Adrenal gland (tissue), 12 donors: ENCODE results near the gene MINDY4. TPM values are rescaled to one million over a fixed set of nuclear protein-coding genes. Genes with fewer than 3 reads are reported as not detected.
A peak's percentile ranks its signal among the peaks of the same experiment; 100 is the strongest.

ENCODE experiments used
- DNase-seq, 7 donors: peaks; one replicate each; pipeline ENCODE4 v3.0.0-alpha.2; 2019 to 2020
- H3K27ac ChIP-seq, 5 donors: fragments of 200-600 bp; sonication (generic) in 4 of 5; 1 replicate in 3 of 5; 2 replicates in 2 of 5; pipeline versions ENCODE4 v1.5.1 to v1.8.0; 2016 to 2020; ENCODE audit warnings: mild to moderate bottlenecking in 1 of 5
- H3K27me3 ChIP-seq: fragments of 200-600 bp; 2 replicates; pipeline ENCODE4 v1.8.0; 2021
- H3K36me3 ChIP-seq, 2 donors: fragments of 200-600 bp; replicated peaks in 1 of 2; 1 replicate in 1 of 2; 2 replicates in 1 of 2; pipeline versions ENCODE4 v1.5.1 to v1.8.0; 2018 to 2022
- H3K4me1 ChIP-seq, 2 donors: fragments of 200-600 bp; replicated peaks in 1 of 2; 1 replicate in 1 of 2; 2 replicates in 1 of 2; pipeline versions ENCODE4 v1.5.1 to v1.8.0; 2018 to 2021
- H3K4me3 ChIP-seq, 4 donors: fragments of 200-600 bp; sonication (generic) in 3 of 4; one replicate each; pipeline ENCODE4 v1.5.1; 2016 to 2018
- H3K9me3 ChIP-seq, 3 donors: fragments of 200-600 bp; sonication (generic) in 1 of 3; replicated peaks in 1 of 3; 1 replicate in 2 of 3; 2 replicates in 1 of 3; pipeline versions ENCODE4 v1.5.1 to v1.8.0; 2016 to 2021
- CTCF ChIP-seq, 6 experiments: fragments of 450-650 bp in 4 of 6; fragments of 200-600 bp in 2 of 6; sonication (generic) in 1 of 6; IDR thresholded peaks; 1 replicate in 5 of 6; 2 replicates in 1 of 6; pipeline versions ENCODE4 v1.5.1 to v1.8.0; 2016 to 2021; ENCODE audit warnings: antibody characterized with exemption in 6 of 6, mild to moderate bottlenecking in 2 of 6, moderate library complexity in 1 of 6
- POLR2A ChIP-seq, 2 donors: fragments of 450-650 bp; IDR thresholded peaks; one replicate each; pipeline ENCODE4 v1.6.1; 2017; ENCODE audit warnings: antibody characterized with exemption in 2 of 2, mild to moderate bottlenecking in 2 of 2, moderate library complexity in 1 of 2
- WGBS, 4 donors: extraction: QIAGEN DNeasy Blood & Tissue Kit in 2 of 4; methylation state at CpG; one replicate each; pipeline versions ENCODE4 v1.1.5 to v1.1.7; 2013 to 2017; 5-methylcytosine and 5-hydroxymethylcytosine counted together
- intact Hi-C, 2 donors: fragments of 100-400 bp; cut with DNase I; formaldehyde crosslinking; loops; one replicate each; pipeline versions ENCODE4 v1.14.1 to v1.15.0; 2022 to 2023
- polyA plus RNA-seq, 3 donors: library from polyadenylated mRNA; stranded (reverse); fragments of 200-250 nt in 2 of 3; fragments of 350-450 nt in 1 of 3; fragmentation: Illumina TruSeq in 1 of 3; extraction: RNeasy Lipid Tissue Mini Kit (QIAGEN cat#74804) in 1 of 3; gene quantifications; one replicate each; pipeline ENCODE4 v1.2.3, GENCODE V29; 2013 to 2014
- total RNA-seq, 9 donors: library from RNA; depleted of rRNA in 4 of 9; stranded (reverse); fragments of >200 nt in 4 of 9; fragments of 120-200 nt in 1 of 9; fragmentation: NEBNext Ultra II Directional in 1 of 9; extraction: Animal tissue kit (Norgen Biotek cat#: 25700) in 1 of 9; gene quantifications; one replicate each; pipeline versions ENCODE4 v1.1.0 to v1.2.4, GENCODE V29; 2013 to 2023
- donor health status: healthy with polysubstance abuse.
- donor health status: Bipolar disorder and iron deficiency.
- donor health status: DM: yes; HTN: yes; CAD: no.
- donor health status: DM: no; HTN: no; CAD: no.
- donor health status: DM: no; HTN: no; CAD: no.
- donor health status: DM: yes; HTN: yes; CAD: no.

Gene MINDY4
- total and polyA plus RNA-seq, 12 donors, result 4.8 to 19.9 (median 7.3) TPM

- intact Hi-C loops, result no loop called here
- H3K4me1 ChIP-seq, result peaks cover 4 to 26% of the 10 kb centered on the region in 2 donors
- no peak overlapping the region for H3K4me3 ChIP-seq
- 96 to 99% (median 98%) methylated on average over 6 of the region's 6 CpGs for WGBS, 4 donors
- no peaks in the 10 kb centered on the region for H3K36me3 ChIP-seq
- no peak overlapping the region for H3K27ac ChIP-seq
- no peaks in the 10 kb centered on the region for H3K27me3 ChIP-seq
- peak in 1 of 7 donors; percentile 1 for DNase-seq
- no peak for TF ChIP-seq POLR2A (IDR thresholded peaks at IDR 0.05)
- no peak for TF ChIP-seq CTCF (IDR thresholded peaks at IDR 0.05)
- no peaks in the 10 kb centered on the region for H3K9me3 ChIP-seq
Measured at GRCh38 chr7:30812676-30813075, 41.5 kb downstream of the MINDY4 start.

- Histone ChIP-seq H3K4me3 (no peak overlapping the region), H3K4me1 (peaks cover 4 to 26% of the 10 kb centered on the region in 2 donors), H3K27ac (peak overlapping the region in 1 of 5 donors; percentile 74), H3K36me3 (no peaks in the 10 kb centered on the region), H3K9me3 (no peaks in the 10 kb centered on the region), H3K27me3 (no peaks in the 10 kb centered on the region)
- DNase-seq, result no peak
- intact Hi-C loops, result no loop called here
- 70 to 77% (median 71%) methylated on average over 2 to 4 of the region's 4 CpGs; no CpG with 5 or more reads in 1 of the 4 donors for WGBS, 4 donors
- TF ChIP-seq POLR2A (IDR thresholded peaks at IDR 0.05) (no peak), CTCF (IDR thresholded peaks at IDR 0.05) (no peak)
Measured at GRCh38 chr7:30813466-30813865, 42.2 kb downstream of the MINDY4 start.

- no peaks in the 10 kb centered on the region for H3K36me3 ChIP-seq
- DNase-seq, result peak in 1 of 7 donors; percentile 13
- H3K9me3 ChIP-seq, result peaks cover 0 to 5% (median 0%) of the 10 kb centered on the region in 3 donors
- no peak for TF ChIP-seq POLR2A (IDR thresholded peaks at IDR 0.05)
- no peak for TF ChIP-seq CTCF (IDR thresholded peaks at IDR 0.05)
- no peaks in the 10 kb centered on the region for H3K27me3 ChIP-seq
- no peak overlapping the region for H3K4me3 ChIP-seq
- peaks cover 4 to 26% of the 10 kb centered on the region in 2 donors for H3K4me1 ChIP-seq
- peak overlapping the region in 2 of 5 donors; percentile 69 to 77 for H3K27ac ChIP-seq
- intact Hi-C loops, result no loop called here
- WGBS, 4 donors, result 83 to 96% (median 94%) methylated on average over 4 of the region's 4 CpGs
Measured at GRCh38 chr7:30814700-30815387, 43.6 kb downstream of the MINDY4 start.

- peaks cover 4 to 26% of the 10 kb centered on the region in 2 donors for H3K4me1 ChIP-seq
- TF ChIP-seq POLR2A (IDR thresholded peaks at IDR 0.05) (no peak), CTCF (IDR thresholded peaks at IDR 0.05) (no peak)
- H3K27ac ChIP-seq, result peak overlapping the region in 2 of 5 donors; percentile 69 to 77
- WGBS, 4 donors, result 70 to 77% (median 74%) methylated on average over 2 to 3 of the region's 3 CpGs
- peak in 1 of 7 donors; percentile 6 for DNase-seq
- H3K9me3 ChIP-seq, result peaks cover 0 to 5% (median 0%) of the 10 kb centered on the region in 3 donors
- intact Hi-C loops, result no loop called here
- no peak overlapping the region for H3K4me3 ChIP-seq
- no peaks in the 10 kb centered on the region for H3K36me3 ChIP-seq
- no peaks in the 10 kb centered on the region for H3K27me3 ChIP-seq
Measured at GRCh38 chr7:30815388-30815854, 44.2 kb downstream of the MINDY4 start.
